ENCODE data around the gene AHDC1. TPM values are rescaled to one million over a fixed set of nuclear protein-coding genes. Genes with fewer than 3 reads are reported as not detected.

AHDC1 gene
- total and polyA plus RNA-seq, 2 of the 13 experiments (the other 11 are each of a cell fraction or from before 2014, with no cell fraction given): 1.0 to 2.7 TPM

DNA sequence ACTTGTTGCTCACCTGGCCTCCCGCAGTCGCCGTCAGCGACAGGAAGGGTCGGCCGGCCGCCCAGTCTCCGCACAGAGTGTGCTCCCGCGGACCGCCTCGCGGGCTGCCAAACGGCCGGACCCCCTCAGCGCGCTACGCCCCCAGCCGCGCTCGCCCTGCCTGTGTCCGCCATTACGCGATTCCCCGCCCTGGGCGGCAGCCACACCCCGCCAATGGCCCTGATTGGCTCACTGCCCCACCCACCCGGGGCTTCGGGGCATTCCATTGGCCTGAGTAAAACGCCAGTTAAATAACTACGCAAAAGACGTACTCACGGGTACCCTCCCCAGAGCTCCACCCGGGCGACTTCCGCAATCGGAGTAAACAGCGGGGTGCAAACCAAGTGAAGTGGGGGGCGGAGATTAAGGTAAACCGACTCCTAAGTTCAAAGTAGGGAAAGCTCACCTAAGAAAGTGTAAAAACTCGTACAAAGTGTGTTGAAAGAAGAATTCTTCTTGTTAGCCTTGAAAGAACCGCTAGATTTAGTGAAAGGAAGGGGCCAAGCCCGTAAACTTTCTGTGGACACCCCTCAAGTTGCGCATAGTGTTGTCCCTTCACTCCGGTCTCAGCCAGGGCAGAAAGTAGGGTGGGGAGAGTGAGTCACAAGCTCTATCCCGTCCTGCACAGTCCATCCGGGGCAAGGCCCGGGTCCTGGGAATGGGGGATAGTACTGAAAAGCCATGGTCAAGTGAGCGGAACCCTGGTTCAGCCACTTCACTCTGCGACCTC lies 113.8 kb downstream of the AHDC1 start, which contains the start of gene WASF2 (continued):
- TF ChIP-seq ZNF407 (CRISPR knock-in tag; IDR thresholded peaks at IDR 0.05; ENCODE audit: not compliant biosample characterization): peak; percentile 24
- TF ChIP-seq PHF21A (CRISPR knock-in tag; IDR thresholded peaks at IDR 0.05): peak; percentile 94
- no peak; the same call in 1 of the 2 replicates for TF ChIP-seq ZNF564 (CRISPR knock-in tag; IDR thresholded peaks at IDR 0.05)
- no peak for TF ChIP-seq ATAD3A (CRISPR knock-in tag; IDR thresholded peaks at IDR 0.05)
- TF ChIP-seq SIX4 (CRISPR knock-in tag; IDR thresholded peaks at IDR 0.05): no peak; the same call in none of the 2 replicates
- TF ChIP-seq SALL2 (CRISPR knock-in tag; IDR thresholded peaks at IDR 0.05): no peak; the same call in 1 of the 2 replicates
- TF ChIP-seq, protein P1, sequence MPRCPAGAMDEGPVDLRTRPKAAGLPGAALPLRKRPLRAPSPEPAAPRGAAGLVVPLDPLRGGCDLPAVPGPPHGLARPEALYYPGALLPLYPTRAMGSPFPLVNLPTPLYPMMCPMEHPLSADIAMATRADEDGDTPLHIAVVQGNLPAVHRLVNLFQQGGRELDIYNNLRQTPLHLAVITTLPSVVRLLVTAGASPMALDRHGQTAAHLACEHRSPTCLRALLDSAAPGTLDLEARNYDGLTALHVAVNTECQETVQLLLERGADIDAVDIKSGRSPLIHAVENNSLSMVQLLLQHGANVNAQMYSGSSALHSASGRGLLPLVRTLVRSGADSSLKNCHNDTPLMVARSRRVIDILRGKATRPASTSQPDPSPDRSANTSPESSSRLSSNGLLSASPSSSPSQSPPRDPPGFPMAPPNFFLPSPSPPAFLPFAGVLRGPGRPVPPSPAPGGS (CRISPR knock-in tag; IDR thresholded peaks at IDR 0.05): no peak
- peak; percentile 10 for TF ChIP-seq MED8 (CRISPR knock-in tag; IDR thresholded peaks at IDR 0.05; ENCODE audit: insufficient replicate concordance)
- peak; percentile 59; the same call in 1 of the 2 replicates for TF ChIP-seq KDM3A (CRISPR knock-in tag; IDR thresholded peaks at IDR 0.05; ENCODE audit: low read depth)
- no peak for TF ChIP-seq ZNF329 (CRISPR knock-in tag; IDR thresholded peaks at IDR 0.05; ENCODE audit: low read depth)
- TF ChIP-seq ELF4 (CRISPR knock-in tag; IDR thresholded peaks at IDR 0.05; ENCODE audit: borderline replicate concordance): peak; percentile 90; the same call in 1 of the 2 replicates
- TF ChIP-seq JDP2 (CRISPR knock-in tag; IDR thresholded peaks at IDR 0.05; ENCODE audit: borderline replicate concordance): no peak
- TF ChIP-seq ZNF891 (CRISPR knock-in tag; IDR thresholded peaks at IDR 0.05): no peak
- TF ChIP-seq, protein P2, sequence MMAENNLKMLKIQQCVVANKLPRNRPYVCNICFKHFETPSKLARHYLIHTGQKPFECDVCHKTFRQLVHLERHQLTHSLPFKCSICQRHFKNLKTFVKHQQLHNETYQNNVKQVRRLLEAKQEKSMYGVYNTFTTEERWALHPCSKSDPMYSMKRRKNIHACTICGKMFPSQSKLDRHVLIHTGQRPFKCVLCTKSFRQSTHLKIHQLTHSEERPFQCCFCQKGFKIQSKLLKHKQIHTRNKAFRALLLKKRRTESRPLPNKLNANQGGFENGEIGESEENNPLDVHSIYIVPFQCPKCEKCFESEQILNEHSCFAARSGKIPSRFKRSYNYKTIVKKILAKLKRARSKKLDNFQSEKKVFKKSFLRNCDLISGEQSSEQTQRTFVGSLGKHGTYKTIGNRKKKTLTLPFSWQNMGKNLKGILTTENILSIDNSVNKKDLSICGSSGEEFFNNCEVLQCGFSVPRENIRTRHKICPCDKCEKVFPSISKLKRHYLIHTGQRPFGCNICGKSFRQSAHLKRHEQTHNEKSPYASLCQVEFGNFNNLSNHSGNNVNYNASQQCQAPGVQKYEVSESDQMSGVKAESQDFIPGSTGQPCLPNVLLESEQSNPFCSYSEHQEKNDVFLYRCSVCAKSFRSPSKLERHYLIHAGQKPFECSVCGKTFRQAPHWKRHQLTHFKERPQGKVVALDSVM (CRISPR knock-in tag; IDR thresholded peaks at IDR 0.05): peak; percentile 35; the same call in 1 of the 2 replicates
- peak; percentile 29; the same call in 1 of the 2 replicates for TF ChIP-seq ELF3 (CRISPR knock-in tag; IDR thresholded peaks at IDR 0.05)
- TF ChIP-seq NFKB2 (CRISPR knock-in tag; IDR thresholded peaks at IDR 0.05; ENCODE audit: borderline replicate concordance): no peak

Measured in HepG2 (cell line).